ACC112 (cell line): Measurements from ENCODE around the gene RAPGEF1.
"Not testable (repeated sequence)": the region's sequence is repeated elsewhere in the genome, so short reads cannot be mapped to it uniquely, and the experiment has no call there.

ENCODE experiments used
- H2AFZ ChIP-seq: fragments of 200-600 bp; sonication (generic); one replicate; pipeline ENCODE4 v1.6.0; 2017; ENCODE audit warnings: antibody characterized with exemption, low read length; ENCODE audit not compliant: unreplicated experiment
- H3K27ac ChIP-seq: fragments of 200-600 bp; sonication (generic); 2 replicates; pipeline ENCODE4 v1.5.1; 2014; ENCODE audit warnings: low read depth, mild to moderate bottlenecking, antibody characterized with exemption, low read length, moderate library complexity
- H3K27me3 ChIP-seq: fragments of 200-600 bp; sonication (generic); 2 replicates; pipeline ENCODE4 v1.6.1; 2014; ENCODE audit warnings: mild to moderate bottlenecking, antibody characterized with exemption, low read length, moderate library complexity, mixed read lengths; ENCODE audit not compliant: insufficient read depth
- H3K36me3 ChIP-seq: fragments of 200-600 bp; sonication (generic); 2 replicates; pipeline ENCODE4 v1.6.1; 2016; ENCODE audit warnings: mild to moderate bottlenecking, antibody characterized with exemption, low read length, moderate library complexity, mixed read lengths; ENCODE audit not compliant: insufficient read depth
- H3K4me1 ChIP-seq: fragments of 200-600 bp; sonication (generic); one replicate; pipeline ENCODE4 v1.6.1; 2016; ENCODE audit warnings: low read length, mixed read lengths; ENCODE audit not compliant: insufficient read depth, unreplicated experiment, control insufficient read depth
- H3K4me3 ChIP-seq: fragments of 200-600 bp; sonication (generic); 2 replicates; pipeline ENCODE4 v1.5.1; 2014; ENCODE audit warnings: mild to moderate bottlenecking, low read depth, low read length
- H3K79me2 ChIP-seq: fragments of 200-600 bp; sonication (generic); one replicate; pipeline ENCODE4 v1.6.0; 2016; ENCODE audit warnings: low read length; ENCODE audit not compliant: control insufficient read depth, unreplicated experiment, insufficient read depth

The RAPGEF1 gene

DNA sequence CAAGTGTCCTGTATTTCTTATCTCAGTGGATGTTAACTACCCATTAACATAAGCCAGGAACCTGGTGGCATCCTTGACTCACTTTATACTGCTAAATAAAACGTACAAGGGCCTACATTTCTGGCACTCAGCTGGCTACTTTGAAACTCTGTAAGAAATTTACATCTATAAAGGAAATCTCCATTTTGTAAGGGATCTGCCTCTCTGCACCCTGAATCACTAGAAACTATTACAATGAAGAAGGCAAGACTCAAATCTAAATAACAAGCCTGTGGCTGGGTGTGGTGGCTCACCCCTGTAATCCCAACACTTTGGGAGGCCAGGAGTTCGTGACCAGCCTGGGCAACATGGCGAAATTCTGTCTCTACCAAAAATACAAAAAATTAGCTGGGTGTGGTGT is 51.5 kb downstream of the RAPGEF1 start:
- no peaks in the 10 kb centered on the region for H3K36me3 ChIP-seq
- peaks cover 16% of the 10 kb centered on the region for H3K79me2 ChIP-seq
- H2AFZ ChIP-seq, result no peak overlapping the region
- no peaks in the 10 kb centered on the region for H3K27me3 ChIP-seq
- no peak overlapping the region for H3K4me3 ChIP-seq
- H3K4me1 ChIP-seq, result no peaks in the 10 kb centered on the region
- no peak overlapping the region for H3K27ac ChIP-seq

DNA sequence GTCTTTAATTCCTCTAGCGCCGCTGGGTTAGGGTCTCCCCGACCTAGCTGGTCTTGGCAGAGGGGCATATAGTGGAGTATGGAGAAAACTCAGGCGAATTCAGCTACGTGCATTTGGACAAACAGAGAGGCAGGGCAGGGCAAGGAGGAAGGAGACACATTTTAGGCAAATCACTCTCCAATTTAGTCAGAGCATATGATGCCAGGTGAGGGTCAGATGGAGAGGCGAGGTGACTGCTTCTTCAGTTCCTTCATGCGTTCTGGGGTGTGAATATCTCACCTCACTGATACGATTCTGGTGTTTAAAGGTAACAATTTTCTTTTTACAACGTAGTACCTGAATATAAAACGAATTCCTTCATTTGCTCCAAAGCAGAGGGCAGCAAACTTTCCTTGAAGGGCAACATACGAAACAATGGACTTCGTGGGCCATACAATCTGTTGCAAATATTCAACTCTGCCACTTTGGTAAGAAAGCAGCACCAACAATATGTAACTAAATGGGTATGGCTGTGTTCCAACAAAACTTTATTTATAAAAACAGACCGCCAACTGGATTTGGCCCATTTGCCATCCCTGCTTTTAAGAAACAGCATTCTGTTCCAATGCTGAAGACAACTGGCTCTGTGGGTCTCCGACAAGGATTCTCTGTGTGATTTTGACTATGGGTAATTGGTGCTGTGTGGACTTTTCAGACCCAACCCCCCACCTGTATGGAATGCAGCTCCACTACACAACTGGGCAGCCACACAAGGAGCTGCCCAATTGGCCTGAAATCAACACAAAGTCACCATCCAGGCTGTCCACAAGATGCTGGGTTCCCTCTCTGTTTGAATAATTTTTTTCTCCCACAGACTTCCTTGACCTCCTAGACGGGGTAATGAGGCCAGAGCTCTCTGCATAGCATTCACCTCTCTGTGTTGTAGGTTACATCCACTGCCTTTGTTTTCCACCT is 53.8 kb downstream of the RAPGEF1 start:
- H2AFZ ChIP-seq, result no peak overlapping the region
- no peaks in the 10 kb centered on the region for H3K27me3 ChIP-seq
- H3K27ac ChIP-seq, result no peak overlapping the region
- H3K79me2 ChIP-seq, result peaks cover 10% of the 10 kb centered on the region
- no peaks in the 10 kb centered on the region for H3K4me1 ChIP-seq
- H3K36me3 ChIP-seq, result no peaks in the 10 kb centered on the region
- H3K4me3 ChIP-seq, result no peak overlapping the region

- H2AFZ ChIP-seq, H3K27ac ChIP-seq, H3K4me3 ChIP-seq, H3K27me3 ChIP-seq, H3K36me3 ChIP-seq: not testable (repeated sequence)
- H3K79me2 ChIP-seq, result peaks cover 12% of the 10 kb centered on the region
- H3K4me1 ChIP-seq, result peaks cover 18% of the 10 kb centered on the region
Measured at GRCh38 chr9:131683094-131683493, 56.8 kb downstream of the RAPGEF1 start.

DNA sequence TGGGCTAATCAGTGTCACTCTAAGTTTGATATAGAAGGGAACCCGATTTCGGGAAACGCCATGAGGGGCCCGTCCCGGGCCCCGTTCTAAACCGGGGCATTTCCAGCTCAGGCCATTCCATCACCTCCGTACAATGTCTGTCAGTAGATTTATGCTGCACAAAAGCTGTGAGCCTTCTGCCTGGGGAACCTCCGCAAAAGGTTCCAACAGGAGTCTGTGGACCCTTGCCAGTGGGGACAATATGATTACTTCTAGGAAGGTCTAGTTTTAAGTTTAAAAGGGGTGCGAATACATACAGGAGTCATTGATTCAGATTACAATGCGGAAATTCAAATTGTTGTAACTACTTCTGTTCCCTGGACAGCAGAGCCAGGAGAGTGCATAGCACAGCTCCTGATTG is 57.6 kb downstream of the RAPGEF1 start:
- H3K27ac ChIP-seq, result no peak overlapping the region
- H3K36me3 ChIP-seq, result no peaks in the 10 kb centered on the region
- H3K79me2 ChIP-seq, result peaks cover 14% of the 10 kb centered on the region
- no peak overlapping the region for H2AFZ ChIP-seq
- no peak overlapping the region for H3K4me3 ChIP-seq
- no peaks in the 10 kb centered on the region for H3K27me3 ChIP-seq
- peaks cover 26% of the 10 kb centered on the region for H3K4me1 ChIP-seq

DNA sequence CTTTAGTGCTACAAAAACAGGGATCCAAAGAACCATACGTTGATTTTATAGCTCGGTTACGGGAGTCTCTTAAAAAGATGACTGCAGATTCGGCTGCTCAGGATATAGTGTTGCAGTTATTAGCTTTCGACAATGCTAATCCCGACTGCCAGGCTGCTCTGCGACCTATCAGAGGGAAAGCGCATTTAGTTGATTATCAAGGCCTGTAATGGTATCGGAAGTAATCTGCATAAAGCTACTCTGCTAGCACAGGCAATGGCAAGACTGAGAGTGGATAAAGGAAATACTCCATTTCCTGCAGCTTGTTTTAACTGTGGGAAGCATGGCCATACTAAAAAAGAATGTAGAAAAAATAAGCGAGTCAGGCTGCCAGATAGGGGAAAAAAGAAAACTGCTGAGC is 58.0 kb downstream of the RAPGEF1 start:
- not testable (repeated sequence) for H2AFZ ChIP-seq, H3K27me3 ChIP-seq, H3K4me3 ChIP-seq, H3K27ac ChIP-seq, H3K36me3 ChIP-seq
- Histone ChIP-seq H3K4me1 (peaks cover 30% of the 10 kb centered on the region), H3K79me2 (peaks cover 14% of the 10 kb centered on the region)

DNA sequence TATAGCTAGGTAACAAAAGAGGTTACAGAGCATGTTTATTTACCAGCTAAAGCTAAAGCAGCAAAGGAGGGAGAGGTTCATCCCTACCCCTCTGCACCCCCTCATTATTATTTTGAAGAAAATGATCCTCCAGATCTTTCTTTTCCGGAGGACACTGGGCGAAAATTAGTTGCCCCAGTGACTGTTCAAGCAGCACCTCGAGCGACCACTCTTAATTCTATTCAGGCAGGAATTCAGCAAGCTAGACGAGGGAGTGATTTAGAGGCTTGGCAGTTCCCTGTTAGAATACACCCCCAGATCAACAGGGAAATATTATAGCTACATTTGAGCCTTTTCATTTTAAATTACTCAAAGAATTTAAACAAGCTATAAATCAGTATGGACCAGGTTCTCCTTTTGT is 58.8 kb downstream of the RAPGEF1 start:
- Histone ChIP-seq H3K4me1 (peaks cover 37% of the 10 kb centered on the region), H3K79me2 (peaks cover 20% of the 10 kb centered on the region)

DNA sequence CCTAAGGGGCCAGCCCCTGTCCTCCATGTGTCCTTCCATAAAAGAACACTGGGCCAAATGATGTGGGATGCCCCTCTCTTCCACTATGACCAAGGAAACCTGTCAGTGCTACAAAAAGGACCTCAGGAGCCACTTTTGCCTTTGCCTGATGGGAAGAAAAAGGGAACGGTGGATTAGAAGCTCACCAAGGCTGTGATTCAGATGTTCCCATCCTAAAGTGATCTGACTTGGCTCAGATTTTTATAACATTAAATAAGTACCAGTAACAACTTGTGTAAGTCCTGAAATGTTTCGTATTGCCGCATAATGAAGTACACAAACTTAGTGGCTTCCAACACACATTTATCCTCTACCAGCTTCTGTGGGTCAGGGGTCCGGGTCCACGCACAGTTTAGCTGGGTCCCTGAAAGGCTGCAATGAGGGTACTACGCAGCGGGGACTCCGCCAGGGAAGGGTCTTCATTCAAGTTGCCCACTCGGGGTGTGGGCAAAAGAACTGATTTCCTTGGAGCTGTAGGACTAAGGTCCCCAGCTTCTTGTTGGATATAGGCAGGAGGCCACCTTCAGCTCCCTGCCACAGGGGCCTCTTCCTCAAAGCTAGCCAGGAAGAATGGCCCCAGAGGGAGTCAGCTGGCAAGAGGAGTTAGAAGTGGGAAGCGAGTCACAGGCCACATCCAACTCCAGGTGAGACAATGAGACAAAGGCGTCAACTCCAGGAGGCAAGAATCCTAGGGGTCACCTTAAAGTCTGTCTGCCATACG is 60.4 kb downstream of the RAPGEF1 start:
- no peak overlapping the region for H3K4me3 ChIP-seq

More for the DNA sequence above, 58.8 kb downstream of the RAPGEF1 start:
- H3K27me3 ChIP-seq, H2AFZ ChIP-seq, H3K27ac ChIP-seq, H3K36me3 ChIP-seq, H3K4me3 ChIP-seq: not testable (repeated sequence)

GRCh38 chr9:131678499-131679111 is 61.3 kb downstream of the RAPGEF1 start:
- Histone ChIP-seq H3K4me1 (peaks cover 51% of the 10 kb centered on the region), H3K79me2 (peaks cover 42% of the 10 kb centered on the region), H3K36me3 (no peaks in the 10 kb centered on the region), H3K27ac (peak overlapping the region; percentile 91), H2AFZ (no peak overlapping the region), H3K27me3 (no peaks in the 10 kb centered on the region), H3K4me3 (peak overlapping the region; percentile 72)

More for the DNA sequence above, 60.4 kb downstream of the RAPGEF1 start:
- H3K27me3 ChIP-seq, result no peaks in the 10 kb centered on the region
- peaks cover 36% of the 10 kb centered on the region for H3K79me2 ChIP-seq
- H3K36me3 ChIP-seq, result no peaks in the 10 kb centered on the region
- no peak overlapping the region for H2AFZ ChIP-seq
- peaks cover 49% of the 10 kb centered on the region for H3K4me1 ChIP-seq
- peak overlapping the region; percentile 91 for H3K27ac ChIP-seq

DNA sequence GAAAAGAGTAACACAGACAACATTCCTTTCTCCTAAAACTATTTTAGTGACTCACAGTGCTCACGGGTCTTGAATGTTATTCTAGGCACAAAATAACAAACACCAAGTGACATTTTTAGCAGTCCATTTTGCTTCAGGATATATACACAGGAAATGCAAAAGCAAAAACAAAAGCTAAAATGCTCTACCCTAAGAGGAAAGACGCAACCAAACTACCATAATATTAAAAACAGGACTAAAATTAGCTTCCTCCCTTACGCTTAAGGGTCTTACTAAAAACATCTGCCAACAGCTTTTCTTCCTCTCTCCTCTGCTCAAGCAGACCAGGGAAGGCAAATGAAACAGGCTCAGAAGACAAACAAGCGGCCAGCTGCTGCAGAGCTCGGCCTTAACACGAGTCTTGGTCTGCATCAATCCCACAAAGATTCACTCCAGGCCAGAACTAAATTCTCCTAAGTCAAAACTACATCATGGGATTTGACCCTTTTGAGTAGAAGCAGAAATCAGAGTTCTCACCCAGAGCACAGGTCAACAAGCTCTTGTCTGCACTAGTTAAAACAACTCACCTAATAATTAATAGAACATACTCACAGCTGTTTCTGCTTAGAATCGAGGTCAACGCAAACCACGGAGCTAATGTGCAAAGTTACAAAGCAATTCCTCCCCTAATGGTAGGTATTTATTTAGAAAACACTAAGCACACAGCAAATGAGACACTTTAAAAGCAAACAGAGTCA is 62.3 kb downstream of the RAPGEF1 start:
- Histone ChIP-seq H3K27me3 (no peaks in the 10 kb centered on the region), H3K4me3 (peak overlapping the region; percentile 72), H3K79me2 (peaks cover 51% of the 10 kb centered on the region), H2AFZ (no peak overlapping the region), H3K36me3 (no peaks in the 10 kb centered on the region), H3K4me1 (peaks cover 53% of the 10 kb centered on the region), H3K27ac (peak overlapping the region; percentile 91)

GRCh38 chr9:131677049-131677443 is 62.8 kb downstream of the RAPGEF1 start:
- peak overlapping the region; percentile 91 for H3K27ac ChIP-seq
- peaks cover 55% of the 10 kb centered on the region for H3K79me2 ChIP-seq
- peaks cover 53% of the 10 kb centered on the region for H3K4me1 ChIP-seq
- H3K27me3 ChIP-seq, result no peaks in the 10 kb centered on the region
- peak overlapping the region; percentile 72 for H3K4me3 ChIP-seq
- no peak overlapping the region for H2AFZ ChIP-seq
- no peaks in the 10 kb centered on the region for H3K36me3 ChIP-seq
